B cell (primary cell): ENCODE data around the gene MMAB. TPM values are rescaled to one million over a fixed set of nuclear protein-coding genes. Genes with fewer than 3 reads are reported as not detected.

Experiments used
- ATAC-seq: fragments of 200-7000 bp; cut with Tn5 transposase; one replicate; pipeline ENCODE4 v1.10.0; 2021; ENCODE audit warnings: low read depth, mild to moderate bottlenecking, moderate number of reproducible peaks, moderate library complexity
- CTCF ChIA-PET: fragments of 350-600 bp; sonication (Branson Sonifier 250); formaldehyde crosslinking; loops from one replicate; lab custom pipeline; 2021; ENCODE audit warnings: antibody characterized with exemption, inconsistent platforms; lab: Charles Lee
- POLR2A ChIA-PET: fragments of 350-600 bp; sonication (Branson Sonifier 250); formaldehyde crosslinking; loops from one replicate; lab custom pipeline; 2021; ENCODE audit warnings: antibody characterized with exemption; lab: Charles Lee
- DNase-seq: peaks from one replicate; pipeline ENCODE4 v3.0.0; 2013
- H2AFZ ChIP-seq: 2 replicates; pipeline ENCODE4 v1.6.1; 2012; ENCODE audit warnings: mild to moderate bottlenecking, low read depth, low read length; ENCODE audit not compliant: insufficient read depth, poor library complexity, severe bottlenecking
- H3K27ac ChIP-seq, 2 donors: 1 replicate in 1 of 2; 2 replicates in 1 of 2; pipeline ENCODE4 v1.5.1; 2012 to 2013; ENCODE audit warnings: low read length in 2 of 2, mild to moderate bottlenecking in 2 of 2, moderate library complexity in 1 of 2
- H3K27me3 ChIP-seq, 4 experiments: fragments of 200-600 bp in 1 of 4; sonication (generic) in 1 of 4; replicated peaks in 1 of 4; 1 replicate in 2 of 4; 2 replicates in 2 of 4; pipeline versions ENCODE4 v1.6.1 to v1.7.0; 2013 to 2016; ENCODE audit warnings: low read length in 3 of 4, mild to moderate bottlenecking in 2 of 4, mixed read lengths in 1 of 4, moderate library complexity in 1 of 4; ENCODE audit not compliant: insufficient read depth in 4 of 4, control insufficient read depth in 3 of 4; ENCODE audit errors: control extremely low read depth in 1 of 4
- H3K36me3 ChIP-seq, 2 experiments: replicated peaks in 1 of 2; 1 replicate in 1 of 2; 2 replicates in 1 of 2; pipeline versions ENCODE4 v1.6.1 to v1.7.1; 2013; ENCODE audit warnings: low read length in 1 of 2; ENCODE audit not compliant: insufficient read depth in 2 of 2, control insufficient read depth in 1 of 2; ENCODE audit errors: control extremely low read depth in 1 of 2, extremely low read depth in 1 of 2
- H3K4me1 ChIP-seq, 2 donors: fragments of 200-600 bp in 1 of 2; sonication (generic) in 1 of 2; 1 replicate in 1 of 2; 2 replicates in 1 of 2; pipeline versions ENCODE4 v1.5.1 to v1.6.1; 2013 to 2017; ENCODE audit warnings: low read length in 2 of 2; ENCODE audit not compliant: control insufficient read depth in 2 of 2, insufficient read depth in 2 of 2
- H3K4me2 ChIP-seq: replicated peaks from 2 replicates; pipeline ENCODE3; 2012; ENCODE audit warnings: mild to moderate bottlenecking, low read depth, low read length; ENCODE audit not compliant: poor library complexity, severe bottlenecking
- H3K4me3 ChIP-seq, 5 experiments: fragments of 200-600 bp in 1 of 5; sonication (generic) in 1 of 5; 1 replicate in 3 of 5; 2 replicates in 2 of 5; pipeline versions ENCODE4 v1.5.1 to v1.7.0; 2011 to 2016; ENCODE audit warnings: low read length in 4 of 5, mild to moderate bottlenecking in 4 of 5, low read depth in 2 of 5, control low read depth in 1 of 5, moderate library complexity in 1 of 5; ENCODE audit not compliant: insufficient read depth in 1 of 5; ENCODE audit errors: control extremely low read depth in 1 of 5, extremely low read depth in 1 of 5
- H3K79me2 ChIP-seq: fragments of 200-600 bp; sonication (generic); one replicate; pipeline ENCODE4 v1.6.0; 2016; ENCODE audit warnings: low read length; ENCODE audit not compliant: control insufficient read depth, insufficient read depth
- H3K9ac ChIP-seq: fragments of 200-600 bp; sonication (generic); 2 replicates; pipeline ENCODE4 v1.6.1; 2017; ENCODE audit warnings: mild to moderate bottlenecking, low read length, moderate library complexity
- H3K9me3 ChIP-seq, 3 donors: one replicate each; pipeline versions ENCODE4 v1.6.1 to v1.7.1; 2013; ENCODE audit warnings: low read length in 2 of 3; ENCODE audit not compliant: control insufficient read depth in 2 of 3, insufficient read depth in 1 of 3; ENCODE audit errors: control extremely low read depth in 1 of 3
- H4K20me1 ChIP-seq: 2 replicates; pipeline ENCODE4 v1.6.0; 2012; ENCODE audit warnings: mild to moderate bottlenecking, low read length; ENCODE audit not compliant: insufficient read depth, control insufficient read depth, poor library complexity, severe bottlenecking
- H3K27ac Mint-ChIP-seq: one replicate; pipeline ENCODE4 v1.8.0; 2021; ENCODE audit warnings: mixed read lengths
- H3K27me3 Mint-ChIP-seq: one replicate; pipeline ENCODE4 v1.8.0; 2021; ENCODE audit warnings: mixed read lengths
- H3K4me1 Mint-ChIP-seq: one replicate; pipeline ENCODE4 v1.8.0; 2021; ENCODE audit warnings: mixed read lengths
- H3K4me3 Mint-ChIP-seq: one replicate; pipeline ENCODE4 v1.8.0; 2021; ENCODE audit warnings: mixed read lengths
- H3K9me3 Mint-ChIP-seq: one replicate; pipeline ENCODE4 v1.8.0; 2022; ENCODE audit warnings: mixed read lengths; ENCODE audit not compliant: insufficient read depth
- CTCF ChIP-seq: fragments of 200-600 bp; IDR thresholded peaks from one replicate; pipeline ENCODE4 v1.8.0; 2022; ENCODE audit warnings: antibody characterized with exemption, mild to moderate bottlenecking
- EZH2 ChIP-seq: IDR thresholded peaks from 2 replicates; pipeline ENCODE4 v1.6.1; 2012; ENCODE audit warnings: borderline replicate concordance, low read depth, mild to moderate bottlenecking, moderate library complexity, low read length; ENCODE audit not compliant: insufficient read depth, poor library complexity, severe bottlenecking
- WGBS: methylation state at CpG from one replicate; pipeline ENCODE4 v1.1.5; 2013; ENCODE audit warnings: missing lambda C conversion rate; ENCODE audit not compliant: insufficient coverage; 5-methylcytosine and 5-hydroxymethylcytosine counted together
- intact Hi-C: fragments of 100-400 bp; cut with micrococcal nuclease; formaldehyde crosslinking; loops from one replicate; pipeline ENCODE4 v1.10.0; 2022
- polyA plus RNA-seq: library from polyadenylated mRNA; depleted of rRNA; stranded (reverse); fragments of >200 nt; gene quantifications from 2 replicates; pipeline ENCODE4 v1.2.3, GENCODE V29; 2012
- total RNA-seq, 2 donors: library from RNA; stranded (reverse); fragments of 120-200 nt in 1 of 2; gene quantifications; 1 replicate in 1 of 2; 2 replicates in 1 of 2; pipeline versions ENCODE4 v1.2.3 to v1.2.4, GENCODE V29; 2013 to 2022

The MMAB gene
- total and polyA plus RNA-seq, 2 donors (not counting 1 experiment from before 2014, with no cell fraction given), result 15.0 to 20.5 TPM

- intact Hi-C loops, result no loop called here
- H3K27ac ChIP-seq, result no peak overlapping the region
- no peaks in the 10 kb centered on the region for H3K79me2 ChIP-seq
- H4K20me1 ChIP-seq, result no peaks in the 10 kb centered on the region
- no peak for TF ChIP-seq EZH2
- no peak for TF ChIP-seq CTCF
- WGBS, result 78% methylated on average over 15 of the region's 16 CpGs
- ChIA-PET CTCF (interaction anchor here (0.8 to 1.5 kb wide), 2 partner anchors 33 to 45 kb away, joined by 3 read pairs; no protein-coding TSS in a partner anchor), POLR2A (no interaction called here)
- Mint-ChIP-seq H3K27ac (no peak overlapping the region), H3K9me3 (no peaks in the 10 kb centered on the region), H3K4me1 (no peaks in the 10 kb centered on the region), H3K4me3 (no peak overlapping the region), H3K27me3 (no peaks in the 10 kb centered on the region)
- H3K9ac ChIP-seq, result no peak overlapping the region
- ATAC-seq (no peak), DNase-seq (no peak)
- H3K4me3 ChIP-seq, result no peak overlapping the region
- H3K4me1 ChIP-seq, result no peaks in the 10 kb centered on the region
- no peak overlapping the region for H3K4me2 ChIP-seq
- H3K9me3 ChIP-seq, result no peaks in the 10 kb centered on the region
- H2AFZ ChIP-seq, result no peak overlapping the region
- no peaks in the 10 kb centered on the region for H3K36me3 ChIP-seq
- peaks cover 0 to 6% (median 0%) of the 10 kb centered on the region in 4 experiments for H3K27me3 ChIP-seq
These were observed 19.3 kb downstream of the MMAB start for GRCh38 chr12:109553906-109554500.

GRCh38 chr12:109553483-109553882 lies 19.8 kb downstream of the MMAB start:
- Histone ChIP-seq H3K4me2 (no peak overlapping the region), H4K20me1 (no peaks in the 10 kb centered on the region), H3K27me3 (peaks cover 0 to 10% (median 0%) of the 10 kb centered on the region in 4 experiments), H3K36me3 (no peaks in the 10 kb centered on the region), H3K9ac (no peak overlapping the region), H3K27ac (no peak overlapping the region), H3K4me3 (no peak overlapping the region), H3K9me3 (no peaks in the 10 kb centered on the region), H2AFZ (no peak overlapping the region), H3K4me1 (no peaks in the 10 kb centered on the region), H3K79me2 (no peaks in the 10 kb centered on the region)
- WGBS, result 93% methylated on average over 5 of the region's 7 CpGs
- H3K9me3 Mint-ChIP-seq, result no peaks in the 10 kb centered on the region
- H3K4me3 Mint-ChIP-seq, result no peak overlapping the region
- H3K27ac Mint-ChIP-seq, result no peak overlapping the region
- no peaks in the 10 kb centered on the region for H3K4me1 Mint-ChIP-seq
- POLR2A ChIA-PET, result no interaction called here
- no peak for DNase-seq
- CTCF ChIA-PET, result interaction anchor here (1.2 to 1.5 kb wide), 2 partner anchors 44 to 45 kb away, joined by 3 read pairs; no protein-coding TSS in a partner anchor
- no peaks in the 10 kb centered on the region for H3K27me3 Mint-ChIP-seq
- ATAC-seq, result no peak
- intact Hi-C loops, result no loop called here
- TF ChIP-seq CTCF (no peak), EZH2 (no peak)
